Parathyroid adenoma (tissue), 2 donors: ENCODE measurements around the gene CCT8.
A peak's percentile ranks its signal among the peaks of the same experiment; 100 is the strongest.
"Not testable (repeated sequence)": the region's sequence is repeated elsewhere in the genome, so short reads cannot be mapped to it uniquely, and the experiment has no call there.

Source experiments
- H2AFZ ChIP-seq: fragments of 300-600 bp; sonication (generic); one replicate; pipeline ENCODE4 v1.7.0; 2017; ENCODE audit warnings: antibody characterized with exemption, mild to moderate bottlenecking
- H3K27ac ChIP-seq: fragments of 300-600 bp; sonication (generic); one replicate; pipeline ENCODE4 v1.7.0; 2017
- H3K27me3 ChIP-seq: fragments of 300-600 bp; sonication (generic); one replicate; pipeline ENCODE4 v1.7.0; 2017; ENCODE audit warnings: low read length; ENCODE audit not compliant: control insufficient read depth, insufficient read depth
- H3K36me3 ChIP-seq: fragments of 300-600 bp; sonication (generic); one replicate; pipeline ENCODE4 v1.7.0; 2017; ENCODE audit warnings: low read length; ENCODE audit not compliant: control insufficient read depth, insufficient read depth
- H3K4me1 ChIP-seq: fragments of 300-600 bp; sonication (generic); one replicate; pipeline ENCODE4 v1.7.0; 2017; ENCODE audit warnings: control low read depth
- H3K4me2 ChIP-seq: fragments of 300-600 bp; sonication (generic); one replicate; pipeline ENCODE4 v1.7.0; 2017; ENCODE audit warnings: low read length
- H3K4me3 ChIP-seq: fragments of 300-600 bp; sonication (generic); one replicate; pipeline ENCODE4 v1.7.0; 2017; ENCODE audit warnings: low read depth, low read length
- H3K79me2 ChIP-seq: fragments of 300-600 bp; sonication (generic); one replicate; pipeline ENCODE4 v1.7.0; 2017; ENCODE audit warnings: control low read depth
- H3K9ac ChIP-seq: fragments of 300-600 bp; sonication (generic); one replicate; pipeline ENCODE4 v1.7.0; 2017; ENCODE audit warnings: mild to moderate bottlenecking
- H3K9me3 ChIP-seq: fragments of 300-600 bp; sonication (generic); one replicate; pipeline ENCODE4 v1.7.0; 2017; ENCODE audit warnings: low read length; ENCODE audit not compliant: control insufficient read depth
- TF ChIP-seq, protein P1 (sequence below): fragments of 300-600 bp; sonication (generic); IDR thresholded peaks from one replicate; pipeline ENCODE4 v1.7.0; 2017; ENCODE audit warnings: antibody characterized with exemption, mild to moderate bottlenecking
- donor health status: primary hyperparathyroidism.

CCT8 gene

GRCh38 chr21:29078869-29079767 lies 5.7 kb upstream of the CCT8 start:
- Histone ChIP-seq H3K4me3 (no peak overlapping the region), H3K9me3 (no peaks in the 10 kb centered on the region), H3K36me3 (no peaks in the 10 kb centered on the region), H3K79me2 (no peaks in the 10 kb centered on the region), H3K9ac (no peak overlapping the region), H3K27me3 (no peaks in the 10 kb centered on the region), H3K4me1 (peaks cover 8% of the 10 kb centered on the region), H2AFZ (peak overlapping the region; percentile 65), H3K4me2 (no peak overlapping the region), H3K27ac (peak overlapping the region; percentile 81)
- TF ChIP-seq, protein P1, sequence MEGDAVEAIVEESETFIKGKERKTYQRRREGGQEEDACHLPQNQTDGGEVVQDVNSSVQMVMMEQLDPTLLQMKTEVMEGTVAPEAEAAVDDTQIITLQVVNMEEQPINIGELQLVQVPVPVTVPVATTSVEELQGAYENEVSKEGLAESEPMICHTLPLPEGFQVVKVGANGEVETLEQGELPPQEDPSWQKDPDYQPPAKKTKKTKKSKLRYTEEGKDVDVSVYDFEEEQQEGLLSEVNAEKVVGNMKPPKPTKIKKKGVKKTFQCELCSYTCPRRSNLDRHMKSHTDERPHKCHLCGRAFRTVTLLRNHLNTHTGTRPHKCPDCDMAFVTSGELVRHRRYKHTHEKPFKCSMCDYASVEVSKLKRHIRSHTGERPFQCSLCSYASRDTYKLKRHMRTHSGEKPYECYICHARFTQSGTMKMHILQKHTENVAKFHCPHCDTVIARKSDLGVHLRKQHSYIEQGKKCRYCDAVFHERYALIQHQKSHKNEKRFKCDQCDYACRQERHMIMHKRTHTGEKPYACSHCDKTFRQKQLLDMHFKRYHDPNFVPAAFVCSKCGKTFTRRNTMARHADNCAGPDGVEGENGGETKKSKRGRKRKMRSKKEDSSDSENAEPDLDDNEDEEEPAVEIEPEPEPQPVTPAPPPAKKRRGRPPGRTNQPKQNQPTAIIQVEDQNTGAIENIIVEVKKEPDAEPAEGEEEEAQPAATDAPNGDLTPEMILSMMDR: no peak

DNA sequence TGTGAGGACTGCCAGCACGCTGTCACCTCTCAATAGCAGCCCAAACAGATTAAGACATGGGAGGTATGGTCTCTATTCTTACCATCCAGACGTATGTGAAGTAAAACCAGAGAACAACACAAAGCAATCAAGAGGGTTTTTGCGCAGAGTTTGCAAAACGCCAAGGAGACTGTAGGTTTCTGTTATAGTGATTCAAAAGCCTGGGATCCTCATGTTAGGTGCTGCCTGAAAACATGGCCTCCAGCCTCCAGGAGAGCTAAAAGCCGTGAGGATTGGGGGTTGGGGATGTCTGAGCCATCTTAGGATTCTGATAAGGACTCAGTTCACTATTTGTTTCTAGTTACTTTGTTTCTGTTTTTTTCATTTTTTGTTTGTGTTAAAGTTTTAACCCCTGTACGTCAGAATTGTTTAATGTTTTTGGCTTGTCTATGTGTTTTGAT lies 4.2 kb upstream of the CCT8 start:
- TF ChIP-seq, protein P1: no peak
- Histone ChIP-seq H3K9ac (peak overlapping the region; percentile 61), H3K27me3 (no peaks in the 10 kb centered on the region), H3K4me2 (no peak overlapping the region), H3K9me3 (no peaks in the 10 kb centered on the region), H3K4me1 (peaks cover 8% of the 10 kb centered on the region), H3K36me3 (no peaks in the 10 kb centered on the region), H3K79me2 (peaks cover 6% of the 10 kb centered on the region), H3K27ac (peak overlapping the region; percentile 96), H2AFZ (peak overlapping the region; percentile 90), H3K4me3 (no peak overlapping the region)

- H3K4me2 ChIP-seq, H3K27me3 ChIP-seq, H3K36me3 ChIP-seq, H3K4me3 ChIP-seq, H3K9me3 ChIP-seq: not testable (repeated sequence)
- Histone ChIP-seq H3K4me1 (peaks cover 12% of the 10 kb centered on the region), H3K27ac (peak overlapping the region; percentile 96), H3K79me2 (peaks cover 13% of the 10 kb centered on the region), H3K9ac (peak overlapping the region; percentile 61), H2AFZ (peak overlapping the region; percentile 90)
Measured at GRCh38 chr21:29076731-29077640, 3.5 kb upstream of the CCT8 start.

DNA sequence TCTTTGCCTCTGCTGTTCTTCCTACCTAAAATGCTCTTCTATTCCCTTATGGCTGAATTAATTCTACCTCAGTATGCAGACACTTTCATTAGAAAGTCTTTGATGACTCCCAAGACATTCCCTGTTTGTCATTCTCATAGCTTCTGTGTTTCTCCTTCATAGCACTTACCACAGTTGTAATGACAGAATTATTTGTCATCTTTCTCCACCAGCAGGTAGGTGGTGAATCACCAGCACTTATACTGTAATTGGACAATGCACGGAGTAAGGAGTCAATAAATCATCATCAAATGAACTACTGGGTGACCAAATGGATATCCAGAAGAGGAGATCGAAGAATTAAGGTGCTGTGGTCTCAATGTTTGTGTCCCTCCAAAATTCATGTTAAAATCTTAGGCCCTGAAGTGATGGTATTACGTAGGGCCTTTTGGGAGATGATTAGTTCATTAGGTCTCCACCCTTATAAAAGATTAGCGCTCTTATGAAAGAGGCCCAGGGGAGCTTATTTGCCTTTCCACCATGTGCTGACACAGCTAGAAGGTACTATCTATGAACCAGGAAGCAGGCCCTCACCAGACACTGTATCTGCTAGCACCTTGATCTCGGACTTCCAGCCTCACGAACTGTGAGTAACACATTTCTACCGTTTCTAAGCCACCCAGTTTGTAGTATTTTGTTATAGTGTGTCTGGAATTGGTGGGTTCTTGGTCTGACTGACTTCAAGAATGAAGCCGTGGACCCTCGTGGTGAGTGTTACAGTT lies 2.4 kb upstream of the CCT8 start:
- H3K4me3 ChIP-seq: no peak overlapping the region
- peak overlapping the region; percentile 96 for H3K27ac ChIP-seq
- peaks cover 12% of the 10 kb centered on the region for H3K4me1 ChIP-seq
- TF ChIP-seq, protein P1: no peak
- no peaks in the 10 kb centered on the region for H3K36me3 ChIP-seq
- no peak overlapping the region for H3K4me2 ChIP-seq
- no peak overlapping the region for H3K9ac ChIP-seq
- no peaks in the 10 kb centered on the region for H3K9me3 ChIP-seq
- H3K27me3 ChIP-seq: no peaks in the 10 kb centered on the region
- no peak overlapping the region for H2AFZ ChIP-seq
- H3K79me2 ChIP-seq: peaks cover 17% of the 10 kb centered on the region
